Fibroblast of mammary gland (primary cell): ENCODE measurements around the gene VWF.

Experiments used
- DNase-seq: peaks from one replicate; pipeline ENCODE4 v3.0.0-alpha.2; 2010; ENCODE audit warnings: low read depth
- H3K4me3 ChIP-seq: 2 replicates; pipeline ENCODE4 v1.5.1; 2011; ENCODE audit warnings: low read depth, mild to moderate bottlenecking, low read length, moderate library complexity; ENCODE audit not compliant: control insufficient read depth
- TF ChIP-seq, protein P1 (sequence below): conservative IDR thresholded peaks from 2 replicates; pipeline ENCODE4 v1.5.1; 2011; ENCODE audit warnings: low read depth, low read length, inconsistent platforms; ENCODE audit not compliant: control insufficient read depth, insufficient read depth

Gene VWF

GRCh38 chr12:5947006-5947405 is 177.5 kb downstream of the VWF start:
- TF ChIP-seq, protein P1, sequence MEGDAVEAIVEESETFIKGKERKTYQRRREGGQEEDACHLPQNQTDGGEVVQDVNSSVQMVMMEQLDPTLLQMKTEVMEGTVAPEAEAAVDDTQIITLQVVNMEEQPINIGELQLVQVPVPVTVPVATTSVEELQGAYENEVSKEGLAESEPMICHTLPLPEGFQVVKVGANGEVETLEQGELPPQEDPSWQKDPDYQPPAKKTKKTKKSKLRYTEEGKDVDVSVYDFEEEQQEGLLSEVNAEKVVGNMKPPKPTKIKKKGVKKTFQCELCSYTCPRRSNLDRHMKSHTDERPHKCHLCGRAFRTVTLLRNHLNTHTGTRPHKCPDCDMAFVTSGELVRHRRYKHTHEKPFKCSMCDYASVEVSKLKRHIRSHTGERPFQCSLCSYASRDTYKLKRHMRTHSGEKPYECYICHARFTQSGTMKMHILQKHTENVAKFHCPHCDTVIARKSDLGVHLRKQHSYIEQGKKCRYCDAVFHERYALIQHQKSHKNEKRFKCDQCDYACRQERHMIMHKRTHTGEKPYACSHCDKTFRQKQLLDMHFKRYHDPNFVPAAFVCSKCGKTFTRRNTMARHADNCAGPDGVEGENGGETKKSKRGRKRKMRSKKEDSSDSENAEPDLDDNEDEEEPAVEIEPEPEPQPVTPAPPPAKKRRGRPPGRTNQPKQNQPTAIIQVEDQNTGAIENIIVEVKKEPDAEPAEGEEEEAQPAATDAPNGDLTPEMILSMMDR: no peak
- H3K4me3 ChIP-seq: no peak overlapping the region
- no peak for DNase-seq

GRCh38 chr12:5946388-5946787 is 178.1 kb downstream of the VWF start:
- DNase-seq: no peak
- H3K4me3 ChIP-seq: no peak overlapping the region
- TF ChIP-seq, protein P1: no peak

- TF ChIP-seq, protein P1: no peak
- no peak for DNase-seq
- no peak within 1 kb of the TSS for H3K4me3 ChIP-seq
These were observed 179.1 kb downstream of the VWF start, which contains the start of gene ANO2 for GRCh38 chr12:5945071-5946008. TSS of gene ANO2 (minus strand) at chr12:5945259. CDS start at chr12:5945217, 42 bp downstream.

- no peak for DNase-seq
- no peak overlapping the region for H3K4me3 ChIP-seq
- TF ChIP-seq, protein P1: no peak
These were observed 179.8 kb downstream of the VWF start for GRCh38 chr12:5944688-5945070.

DNA sequence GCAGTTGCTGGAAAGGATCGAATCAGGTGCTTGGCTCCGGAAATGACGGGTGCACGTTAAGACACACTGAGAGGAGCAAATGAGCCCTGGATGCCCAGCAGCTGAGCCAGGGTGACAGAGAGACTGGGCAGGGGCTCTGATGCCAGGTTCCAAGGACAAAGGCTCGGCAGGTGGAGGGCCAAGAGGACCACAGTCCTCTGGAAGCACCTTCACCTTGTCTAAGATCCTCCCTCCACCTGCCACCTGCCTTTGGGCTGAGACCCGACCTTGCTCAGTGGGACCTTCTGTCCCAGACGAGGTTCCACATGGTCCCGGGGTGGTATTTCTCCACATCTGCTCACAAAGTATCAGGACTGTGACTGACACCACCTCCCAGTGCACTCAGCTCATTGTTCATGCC is 180.4 kb downstream of the VWF start:
- H3K4me3 ChIP-seq: no peak overlapping the region
- TF ChIP-seq, protein P1: no peak
- no peak for DNase-seq

DNA sequence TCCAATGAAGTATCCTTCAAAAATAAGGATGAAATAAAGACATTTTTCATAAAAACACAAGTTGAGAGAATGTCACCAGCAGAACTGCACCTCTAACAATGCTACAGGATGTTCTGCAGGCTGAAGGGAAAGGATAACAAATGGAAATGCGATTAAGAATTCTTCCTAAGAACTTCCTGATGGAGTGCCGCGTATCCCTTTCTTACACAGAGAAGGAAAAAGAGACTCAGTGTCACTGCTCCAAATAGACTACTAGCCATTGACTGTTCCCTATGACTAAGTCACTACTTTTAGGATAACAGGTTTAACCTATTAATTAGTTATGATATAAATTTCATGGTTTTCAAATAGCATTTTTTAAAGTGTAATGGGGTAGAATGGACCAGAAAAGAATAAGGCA is 182.6 kb downstream of the VWF start:
- no peak for DNase-seq
- TF ChIP-seq, protein P1: no peak
- H3K4me3 ChIP-seq: no peak overlapping the region
